GM12801 (cell line): ENCODE measurements around the gene CLDN25.

ENCODE experiments used
- TF ChIP-seq, protein P1 (sequence below): IDR thresholded peaks from one replicate; pipeline ENCODE4 v1.5.1; 2011; ENCODE audit warnings: control low read depth; ENCODE audit not compliant: insufficient read length; ENCODE audit errors: extremely low read depth

The CLDN25 gene

DNA sequence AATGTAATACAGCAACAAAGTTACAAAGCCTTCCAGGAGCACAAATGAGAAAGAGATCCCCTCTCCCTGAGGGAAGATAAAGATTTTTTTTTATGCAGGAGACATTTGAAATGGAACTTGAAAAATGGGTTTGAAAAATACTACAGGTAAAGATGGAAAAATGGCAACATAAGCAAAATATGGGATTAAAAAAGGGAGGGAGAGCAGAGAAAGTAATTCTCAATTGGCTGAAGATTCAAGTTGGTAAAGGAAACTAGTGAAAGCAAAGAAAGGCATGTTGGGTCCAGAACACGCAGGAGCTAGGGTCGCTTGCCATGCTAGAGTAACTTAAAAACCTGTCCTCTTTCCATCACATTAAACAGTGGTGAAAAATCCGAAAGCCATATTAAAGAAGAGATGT lies 7.6 kb upstream of the CLDN25 start:
- TF ChIP-seq, protein P1, sequence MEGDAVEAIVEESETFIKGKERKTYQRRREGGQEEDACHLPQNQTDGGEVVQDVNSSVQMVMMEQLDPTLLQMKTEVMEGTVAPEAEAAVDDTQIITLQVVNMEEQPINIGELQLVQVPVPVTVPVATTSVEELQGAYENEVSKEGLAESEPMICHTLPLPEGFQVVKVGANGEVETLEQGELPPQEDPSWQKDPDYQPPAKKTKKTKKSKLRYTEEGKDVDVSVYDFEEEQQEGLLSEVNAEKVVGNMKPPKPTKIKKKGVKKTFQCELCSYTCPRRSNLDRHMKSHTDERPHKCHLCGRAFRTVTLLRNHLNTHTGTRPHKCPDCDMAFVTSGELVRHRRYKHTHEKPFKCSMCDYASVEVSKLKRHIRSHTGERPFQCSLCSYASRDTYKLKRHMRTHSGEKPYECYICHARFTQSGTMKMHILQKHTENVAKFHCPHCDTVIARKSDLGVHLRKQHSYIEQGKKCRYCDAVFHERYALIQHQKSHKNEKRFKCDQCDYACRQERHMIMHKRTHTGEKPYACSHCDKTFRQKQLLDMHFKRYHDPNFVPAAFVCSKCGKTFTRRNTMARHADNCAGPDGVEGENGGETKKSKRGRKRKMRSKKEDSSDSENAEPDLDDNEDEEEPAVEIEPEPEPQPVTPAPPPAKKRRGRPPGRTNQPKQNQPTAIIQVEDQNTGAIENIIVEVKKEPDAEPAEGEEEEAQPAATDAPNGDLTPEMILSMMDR, result no peak

DNA sequence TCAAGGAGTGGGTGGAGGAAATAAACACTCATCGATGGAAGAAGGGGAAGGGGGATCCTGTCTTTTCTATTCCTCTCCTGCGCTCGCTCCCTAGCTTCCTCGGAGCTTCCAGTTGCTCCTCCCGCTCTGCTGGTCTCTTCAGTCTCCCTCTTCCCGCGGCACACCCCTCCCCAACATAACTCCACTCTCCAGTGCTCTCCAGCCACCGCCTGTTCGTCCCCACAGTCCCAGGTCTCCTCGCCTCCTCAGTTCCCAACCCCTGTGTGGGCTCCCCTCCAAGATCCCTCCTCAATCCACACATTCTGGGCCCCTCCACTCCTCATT lies 6.5 kb upstream of the CLDN25 start:
- TF ChIP-seq, protein P1, result no peak

DNA sequence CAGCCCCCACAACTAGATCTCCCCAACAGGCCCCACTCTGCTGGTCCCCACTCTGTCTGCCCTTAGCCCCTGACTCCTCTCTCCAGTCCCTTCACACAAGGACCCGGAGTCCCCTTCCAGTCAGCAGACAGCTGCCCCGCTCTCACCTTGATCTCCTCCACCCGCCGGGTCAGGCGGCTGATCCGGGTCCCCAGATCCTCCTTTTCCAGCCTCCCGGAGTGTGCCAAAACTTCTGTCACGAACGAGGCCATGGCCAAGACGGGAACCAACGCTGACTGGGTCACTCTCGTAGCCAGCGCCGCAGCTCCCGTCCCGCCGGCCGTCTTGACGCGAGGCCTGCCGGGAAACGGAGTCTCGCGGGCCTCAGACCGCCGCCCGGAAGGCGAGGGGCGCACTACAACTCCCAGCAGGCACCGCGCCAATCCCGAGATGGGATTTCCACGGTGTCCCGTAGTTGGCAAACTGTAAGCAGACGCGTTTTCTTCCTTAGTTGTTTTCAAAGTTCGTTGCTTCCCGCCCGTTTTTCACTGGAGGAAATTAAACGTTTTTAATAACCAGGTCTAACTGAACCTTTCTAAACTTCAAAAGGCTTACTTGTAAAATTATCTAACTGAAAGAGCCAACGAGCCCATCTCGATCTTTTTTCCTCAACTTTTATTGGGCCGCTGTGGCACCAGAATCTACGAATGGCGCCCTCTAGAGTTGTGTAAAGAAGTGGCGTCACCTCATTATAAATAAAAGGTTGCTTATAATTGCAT lies 6.0 kb upstream of the CLDN25 start, which contains the start of gene ZW10:
Gene ZW10, minus strand, starts transcription at position 277 of the 758 bp plus-strand sequence. Its CDS starts 26 bp downstream, at position 251.
- TF ChIP-seq, protein P1, result no peak

DNA sequence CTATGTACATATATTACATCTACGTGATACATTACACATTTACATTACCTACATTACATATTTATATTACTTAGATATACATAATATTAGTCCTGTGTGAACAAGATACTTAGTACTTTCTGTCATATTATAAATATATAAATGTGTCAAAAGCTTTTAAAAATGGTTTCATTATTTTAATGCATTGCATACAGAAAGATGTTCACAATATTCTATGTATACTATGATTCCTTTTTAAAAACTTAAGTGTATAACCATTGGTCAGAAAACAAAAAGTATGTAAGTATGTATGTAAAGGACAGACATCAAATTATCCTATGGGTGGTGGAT lies 5.5 kb upstream of the CLDN25 start:
- TF ChIP-seq, protein P1, result no peak

DNA sequence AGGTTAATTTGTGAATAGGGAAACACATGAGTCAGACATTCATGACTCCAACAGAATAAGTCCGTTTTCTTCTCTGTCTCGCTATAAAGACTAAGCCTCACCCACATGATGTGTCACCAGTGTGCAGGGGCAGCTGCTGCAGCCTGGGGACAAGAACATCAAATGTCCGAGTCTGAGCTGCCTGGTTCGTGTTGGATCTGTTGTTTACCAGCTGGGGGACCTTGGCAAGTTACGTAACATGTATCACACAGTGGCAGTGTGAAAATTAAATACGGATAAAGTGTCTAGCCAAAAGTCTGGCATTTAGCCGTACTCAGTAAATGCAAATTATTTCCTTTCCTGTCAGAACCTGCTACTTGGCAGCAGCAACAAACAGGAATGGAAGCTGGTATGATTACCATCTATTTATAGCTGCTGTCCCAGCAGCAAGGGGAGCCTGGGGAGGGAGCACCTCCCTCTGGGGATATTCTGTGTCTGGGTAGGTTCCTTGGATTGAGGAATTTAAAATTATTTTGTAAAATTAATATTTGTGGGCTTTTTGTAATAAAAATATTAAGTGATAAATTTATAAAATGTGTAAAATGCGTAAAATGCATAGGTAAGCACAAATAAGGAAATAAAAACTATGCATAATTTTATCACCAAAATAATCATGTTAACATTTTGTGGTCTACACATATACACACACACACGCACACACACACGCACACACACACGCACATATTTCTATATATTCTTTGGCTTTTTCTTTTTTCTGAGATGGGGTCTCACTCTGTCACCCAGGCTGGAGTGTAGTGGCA lies 1.3 kb upstream of the CLDN25 start:
- TF ChIP-seq, protein P1, result no peak

DNA sequence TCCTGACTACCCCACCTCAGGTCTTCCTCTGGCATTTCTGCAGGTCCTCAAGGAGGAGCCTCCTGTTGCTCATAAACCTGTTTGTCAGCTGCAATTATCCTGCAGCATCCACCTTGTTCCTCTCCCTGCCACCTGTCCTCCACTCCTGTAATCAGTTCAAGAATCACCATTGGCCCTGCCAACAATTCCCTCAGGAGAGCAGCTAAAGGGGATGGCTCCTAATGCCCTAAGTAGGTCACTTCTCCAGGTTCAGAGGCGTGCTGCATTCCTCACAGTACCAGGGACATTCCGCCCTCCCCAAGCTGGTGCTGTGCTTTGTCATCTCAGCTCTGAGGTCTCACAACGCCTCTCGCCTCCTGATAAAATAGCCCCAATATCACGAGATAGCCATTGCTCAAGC lies 2.1 kb downstream of the CLDN25 start:
- TF ChIP-seq, protein P1, result no peak

DNA sequence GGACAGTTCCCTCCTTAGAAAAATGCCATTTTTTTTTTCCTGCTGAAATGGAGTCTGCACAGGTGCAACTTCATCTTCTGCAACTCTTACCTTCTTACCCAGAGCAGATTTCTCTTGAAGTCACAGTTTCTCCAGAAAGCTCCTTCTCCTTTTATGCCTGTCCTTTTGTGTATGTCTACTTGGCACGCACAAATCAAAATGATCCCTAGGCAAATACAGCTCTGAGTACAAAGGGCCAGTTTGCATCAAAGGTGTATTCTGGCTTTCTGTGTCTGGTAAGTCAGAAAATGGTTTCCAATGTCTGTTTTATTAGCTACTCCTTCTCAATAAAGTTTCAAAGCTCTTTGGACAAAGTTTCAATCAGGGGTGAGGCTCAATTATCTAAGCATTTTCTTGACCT lies 2.5 kb downstream of the CLDN25 start:
- TF ChIP-seq, protein P1, result no peak
